Measurements from ENCODE around the gene FAM83B.

FAM83B gene

DNA sequence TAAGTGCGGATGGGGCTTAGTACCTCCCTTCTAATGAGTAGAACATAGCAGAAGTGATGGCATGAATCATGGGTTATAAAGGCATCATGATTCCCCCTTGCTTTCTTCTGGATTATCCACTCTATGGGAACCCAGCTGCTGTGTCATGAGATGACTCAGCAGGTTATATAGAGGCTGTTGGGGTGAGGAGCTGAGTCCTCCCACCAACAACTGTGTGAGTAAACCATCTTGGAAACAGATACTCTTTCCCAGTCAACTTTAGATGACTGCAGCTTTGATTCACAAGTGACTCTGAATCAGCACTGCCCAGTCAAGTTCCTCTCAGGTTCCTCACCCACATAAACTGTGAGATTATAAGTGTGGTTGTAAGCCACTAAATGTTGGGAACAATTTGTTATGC lies 46.3 kb downstream of the FAM83B start:
- Histone ChIP-seq H3K27me3 (ENCODE audit: insufficient read depth, low read depth, severe bottlenecking) (peaks cover 9% of the 10 kb centered on the region), H3K9me3 (ENCODE audit: severe bottlenecking) (no peaks in the 10 kb centered on the region)
- no peak for DNase-seq

GRCh38 chr6:54893818-54894217 lies 47.2 kb downstream of the FAM83B start:
- no peaks in the 10 kb centered on the region for H3K9me3 ChIP-seq (ENCODE audit: severe bottlenecking)
- no peak overlapping the region for H3K27ac ChIP-seq
- H3K36me3 ChIP-seq: no peaks in the 10 kb centered on the region
- H3K4me3 ChIP-seq (ENCODE audit: low read depth, low read length): no peak overlapping the region
- TF ChIP-seq CTCF (IDR thresholded peaks at IDR 0.05; ENCODE audit: low read depth, low read length): no peak
- peaks cover 12% of the 10 kb centered on the region for H3K27me3 ChIP-seq (ENCODE audit: insufficient read depth, low read depth, severe bottlenecking)
- DNase-seq: no peak

More for the DNA sequence above, 46.3 kb downstream of the FAM83B start:
- Histone ChIP-seq H3K4me3 (ENCODE audit: low read depth, low read length) (no peak overlapping the region), H3K36me3 (no peaks in the 10 kb centered on the region), H3K27ac (no peak overlapping the region)
- TF ChIP-seq CTCF (IDR thresholded peaks at IDR 0.05; ENCODE audit: low read depth, low read length): no peak

GRCh38 chr6:54896302-54896701 lies 49.7 kb downstream of the FAM83B start:
- TF ChIP-seq CTCF (IDR thresholded peaks at IDR 0.05; ENCODE audit: low read depth, low read length): no peak
- Histone ChIP-seq H3K4me3 (ENCODE audit: low read depth, low read length) (no peak overlapping the region), H3K9me3 (ENCODE audit: severe bottlenecking) (no peaks in the 10 kb centered on the region), H3K36me3 (no peaks in the 10 kb centered on the region), H3K27ac (no peak overlapping the region), H3K27me3 (ENCODE audit: insufficient read depth, low read depth, severe bottlenecking) (peaks cover 17% of the 10 kb centered on the region)
- DNase-seq: no peak

DNA sequence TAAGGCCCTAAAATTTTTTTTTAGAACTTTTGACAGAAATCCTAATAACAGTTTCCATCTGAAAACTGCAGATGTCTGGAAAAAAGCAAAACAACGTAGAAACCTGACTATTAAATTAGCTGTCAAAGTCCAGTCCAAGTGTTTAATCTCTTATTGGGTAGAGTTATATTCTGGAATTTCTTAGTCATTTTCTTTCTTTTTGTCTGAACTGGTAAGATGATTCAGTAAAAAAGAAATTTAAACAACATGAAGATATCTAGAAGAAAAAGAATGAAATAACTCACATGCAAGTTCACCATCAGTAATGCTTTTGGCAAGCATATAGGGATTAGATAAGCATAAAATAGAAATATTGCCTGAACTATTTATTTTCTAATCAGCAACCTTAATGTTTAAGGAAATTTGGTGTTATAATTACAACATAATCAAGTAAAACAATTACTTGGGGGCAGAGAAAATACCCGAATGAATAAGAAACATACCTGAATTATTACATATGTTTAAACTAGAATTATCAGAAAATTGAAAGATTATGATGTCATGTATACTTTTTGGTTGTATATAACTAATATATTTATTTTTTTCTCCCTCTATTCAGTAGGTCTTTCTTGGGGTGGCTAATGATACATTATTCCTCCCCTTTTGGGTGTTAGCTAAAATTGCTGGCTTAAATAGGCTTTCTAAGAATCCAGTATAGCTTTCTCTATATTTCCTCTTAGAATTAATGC lies 51.1 kb downstream of the FAM83B start:
- no peak for DNase-seq
- Histone ChIP-seq H3K36me3 (no peaks in the 10 kb centered on the region), H3K27me3 (ENCODE audit: insufficient read depth, low read depth, severe bottlenecking) (peaks cover 11% of the 10 kb centered on the region), H3K9me3 (ENCODE audit: severe bottlenecking) (no peaks in the 10 kb centered on the region), H3K4me3 (ENCODE audit: low read depth, low read length) (no peak overlapping the region), H3K27ac (no peak overlapping the region)
- no peak for TF ChIP-seq CTCF (IDR thresholded peaks at IDR 0.05; ENCODE audit: low read depth, low read length)

- Histone ChIP-seq H3K9me3 (ENCODE audit: severe bottlenecking) (no peaks in the 10 kb centered on the region), H3K36me3 (no peaks in the 10 kb centered on the region), H3K27ac (no peak overlapping the region), H3K4me3 (ENCODE audit: low read depth, low read length) (no peak overlapping the region), H3K27me3 (ENCODE audit: insufficient read depth, low read depth, severe bottlenecking) (peaks cover 13% of the 10 kb centered on the region)
- no peak for TF ChIP-seq CTCF (IDR thresholded peaks at IDR 0.05; ENCODE audit: low read depth, low read length)
- DNase-seq: no peak
Observed at GRCh38 chr6:54898767-54899166, 52.2 kb downstream of the FAM83B start.

- no peak for TF ChIP-seq CTCF (IDR thresholded peaks at IDR 0.05; ENCODE audit: low read depth, low read length)
- no peak overlapping the region for H3K4me3 ChIP-seq (ENCODE audit: low read depth, low read length)
- no peaks in the 10 kb centered on the region for H3K9me3 ChIP-seq (ENCODE audit: severe bottlenecking)
- H3K27me3 ChIP-seq (ENCODE audit: insufficient read depth, low read depth, severe bottlenecking): peaks cover 13% of the 10 kb centered on the region
- no peak overlapping the region for H3K27ac ChIP-seq
- no peak for DNase-seq
- H3K36me3 ChIP-seq: no peaks in the 10 kb centered on the region
Observed at GRCh38 chr6:54899442-54899841, 52.9 kb downstream of the FAM83B start.

Data from WERI-Rb-1 (cell line).